ENCODE data around the gene SLC9A5.

Gene SLC9A5

GRCh38 chr16:67241008-67241900, 7.5 kb upstream of the SLC9A5 start:
- peak; percentile 41 for DNase-seq

DNA sequence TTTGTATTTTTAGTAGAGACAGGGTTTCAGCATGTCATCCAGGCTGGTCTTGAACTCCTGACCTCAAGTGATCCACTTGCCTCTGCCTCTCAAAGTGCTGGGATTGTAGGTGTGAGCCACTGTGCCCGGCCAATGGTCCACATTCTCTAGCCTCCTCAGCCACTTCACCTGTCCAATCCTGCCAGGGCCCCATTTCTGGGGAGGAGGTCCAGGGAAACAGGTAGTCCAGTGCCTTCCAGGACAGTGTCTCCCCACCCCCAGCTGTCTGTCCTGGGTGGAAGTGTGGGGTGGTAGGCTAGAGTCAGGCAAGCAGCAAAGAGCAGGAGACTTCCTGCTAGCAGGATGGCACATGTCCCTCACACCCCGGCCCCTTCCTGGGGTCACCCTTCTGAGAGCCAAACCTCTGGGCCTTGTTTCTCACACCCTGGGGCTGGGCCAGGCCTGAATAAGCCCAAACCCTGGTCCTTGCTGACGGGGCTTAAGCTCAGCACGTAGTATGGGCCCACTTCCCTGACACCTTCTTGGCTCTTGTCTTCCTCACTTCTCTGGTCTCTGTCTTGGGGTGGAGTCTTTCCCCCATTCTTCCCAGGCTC, 6.5 kb upstream of the SLC9A5 start:
- no peak for DNase-seq

DNA sequence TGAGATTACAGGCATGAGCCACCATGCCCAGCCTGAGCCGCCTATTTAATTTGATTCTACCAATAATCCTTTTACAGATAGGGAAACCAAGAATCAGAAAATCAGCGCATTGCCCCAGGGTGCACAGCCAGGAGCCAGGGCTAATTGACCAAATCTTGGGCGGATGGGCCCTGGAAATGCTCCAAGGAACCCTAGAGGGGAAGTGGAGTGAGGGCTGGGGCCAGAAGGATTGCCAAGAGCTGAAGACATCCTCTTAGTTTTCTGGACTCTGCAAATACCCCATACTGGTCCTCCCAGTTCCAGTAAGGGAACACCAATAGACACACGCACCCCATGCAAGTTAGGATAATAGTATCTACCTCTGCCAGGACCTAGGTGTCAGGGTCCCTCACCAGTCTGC, 5.3 kb upstream of the SLC9A5 start:
- DNase-seq: peak; percentile 55

- DNase-seq: peak; percentile 100
Observed at GRCh38 chr16:67244387-67245185, 4.2 kb upstream of the SLC9A5 start.

GRCh38 chr16:67245186-67245585, 3.6 kb upstream of the SLC9A5 start:
- DNase-seq: no peak

DNA sequence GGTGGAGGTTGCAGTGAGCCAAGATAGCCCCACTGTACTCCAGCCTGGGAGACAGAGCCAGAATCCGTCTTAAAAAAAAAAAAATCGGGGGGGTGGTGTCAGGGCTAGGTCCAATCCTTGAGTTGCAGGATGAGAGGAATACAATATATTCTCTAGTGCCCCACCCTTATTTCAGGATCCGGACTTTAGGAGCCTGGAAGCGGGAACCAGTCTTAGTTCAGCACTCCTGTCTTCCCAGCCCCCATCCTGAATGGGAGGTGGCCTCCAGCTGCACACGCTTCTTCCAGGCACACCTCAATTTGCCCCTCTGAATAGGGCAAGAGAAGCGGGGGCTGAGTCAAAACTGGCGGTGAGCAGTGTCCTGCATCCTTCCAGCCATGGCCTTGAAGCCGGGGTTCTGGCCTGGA, 3.1 kb upstream of the SLC9A5 start:
- no peak for DNase-seq

DNA sequence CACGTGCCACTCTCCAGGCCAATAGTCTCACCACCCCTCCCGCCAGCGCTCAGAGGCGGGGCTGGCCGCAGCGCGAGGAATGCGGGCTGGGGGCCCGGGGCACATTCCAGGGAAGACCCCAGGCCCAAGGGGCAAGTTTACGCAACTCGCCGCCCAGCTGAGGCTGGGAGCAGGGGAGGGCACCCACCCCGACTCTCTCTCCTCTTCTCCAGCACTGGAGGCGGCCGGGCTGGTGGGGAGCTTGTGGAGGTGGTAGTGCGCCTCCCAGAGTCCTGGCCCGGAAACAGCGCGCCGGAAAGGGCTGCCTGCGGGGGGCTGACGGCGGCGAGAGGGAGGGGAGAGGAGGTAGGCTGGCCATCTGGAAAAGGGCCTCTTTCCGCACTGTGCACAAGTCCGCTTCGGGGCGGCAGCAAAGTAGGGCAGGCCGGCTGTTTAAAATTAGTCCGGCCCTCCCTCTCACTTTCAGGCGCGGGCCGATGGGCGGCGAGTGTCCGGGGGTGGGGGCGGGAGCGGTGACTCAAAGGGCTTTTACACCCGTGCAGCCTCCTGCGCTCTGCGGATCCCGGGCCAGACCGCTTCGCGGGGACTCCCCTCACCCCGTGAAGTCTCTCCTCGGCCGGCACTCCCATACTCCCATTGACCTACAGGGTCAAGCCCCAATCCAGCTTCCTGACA, 2.6 kb upstream of the SLC9A5 start:
- peak; percentile 70 for DNase-seq

- no peak for DNase-seq
Observed at GRCh38 chr16:67246756-67247191, 2.0 kb upstream of the SLC9A5 start.

- DNase-seq: peak; percentile 95
Observed at GRCh38 chr16:67247192-67248072, 1.3 kb upstream of the SLC9A5 start, which contains the start of gene FHOD1. Gene FHOD1, minus strand, starts transcription at chr16:67247481. Its CDS starts 71 bp downstream, at chr16:67247410.

- DNase-seq: no peak
Observed at GRCh38 chr16:67248073-67248400, 742 bp upstream of the SLC9A5 start.

- DNase-seq: no peak
Observed at GRCh38 chr16:67249178-67250044, 632 bp downstream of the SLC9A5 start.

- no peak for DNase-seq
Observed at GRCh38 chr16:67250045-67250327, 1.2 kb downstream of the SLC9A5 start.

GRCh38 chr16:67252609-67253497, 4.1 kb downstream of the SLC9A5 start:
- DNase-seq: no peak

GRCh38 chr16:67254801-67255552, 6.2 kb downstream of the SLC9A5 start:
- DNase-seq: no peak

- no peak for DNase-seq
Observed at GRCh38 chr16:67255553-67256221, 6.9 kb downstream of the SLC9A5 start.

- DNase-seq: no peak
Observed at GRCh38 chr16:67256701-67257230, 8.0 kb downstream of the SLC9A5 start.

DNA sequence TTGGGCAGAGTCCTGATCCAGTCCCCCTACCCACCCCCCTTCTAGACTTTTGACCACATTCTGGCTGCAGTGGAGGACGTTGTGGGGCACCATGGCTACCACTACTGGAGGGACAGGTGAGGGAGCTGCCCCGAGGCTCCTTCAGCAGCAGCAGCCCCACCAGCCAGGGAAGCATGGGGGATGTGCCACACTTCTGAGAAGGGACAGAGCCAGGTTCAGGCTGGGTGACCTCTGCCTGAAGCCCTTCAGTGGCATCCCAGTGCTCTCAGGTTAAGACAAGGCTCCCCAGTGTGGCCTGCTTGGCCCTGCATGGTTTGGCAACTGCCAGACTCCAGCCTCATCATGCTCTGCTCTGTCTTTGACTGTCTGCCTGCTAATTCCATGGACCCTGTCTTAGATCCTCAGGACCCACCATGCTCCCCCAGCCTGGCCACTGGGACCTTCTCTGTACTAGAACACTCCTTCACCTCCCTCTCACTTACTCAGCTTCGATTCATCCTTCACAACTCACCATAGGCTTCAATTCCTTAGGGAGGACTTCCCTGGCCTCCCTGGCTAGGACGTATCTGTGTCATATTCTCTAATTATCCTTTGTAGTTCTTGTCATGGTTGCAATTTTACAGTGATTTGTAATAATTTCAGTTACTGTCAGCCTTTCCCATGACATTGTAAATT, 8.8 kb downstream of the SLC9A5 start:
- no peak for DNase-seq

Measured in inflammatory macrophage treated with lipopolysaccharide for 4 hours (primary cell).